ENCODE results near the gene FBXO34.
"Not testable (repeated sequence)": the region's sequence is repeated elsewhere in the genome, so short reads cannot be mapped to it uniquely, and the experiment has no call there.

The FBXO34 gene

GRCh38 chr14:55303691-55304145 is 32.5 kb downstream of the FBXO34 start:
- Histone ChIP-seq H3K36me3 (ENCODE audit: control insufficient read depth in 5 of 5, insufficient read depth in 5 of 5, low read length in 5 of 5) (peaks cover 0 to 4% (median 3%) of the 10 kb centered on the region in 5 donors), H3K9me3 (ENCODE audit: control insufficient read depth in 5 of 5, low read length in 5 of 5) (no peaks in the 10 kb centered on the region), H3K27ac (ENCODE audit: low read depth, low read length) (no peak overlapping the region), H3K27me3 (ENCODE audit: control insufficient read depth in 5 of 5, insufficient read depth in 4 of 5, low read length in 5 of 5) (no peaks in the 10 kb centered on the region), H3K4me1 (ENCODE audit: control insufficient read depth in 5 of 5, insufficient read depth in 5 of 5, low read length in 5 of 5) (peaks cover 0 to 9% (median 3%) of the 10 kb centered on the region in 5 donors), H3K9ac (ENCODE audit: low read length in 5 of 5) (no peak overlapping the region), H3K4me3 (ENCODE audit: low read depth in 1 of 5, low read length in 5 of 5) (no peak overlapping the region)

- no peak overlapping the region for H3K4me3 ChIP-seq (ENCODE audit: low read depth in 1 of 5, low read length in 5 of 5)
- H3K27ac ChIP-seq (ENCODE audit: low read depth, low read length), result no peak overlapping the region
- H3K9ac ChIP-seq (ENCODE audit: low read length in 5 of 5), result no peak overlapping the region
- H3K9me3 ChIP-seq (ENCODE audit: control insufficient read depth in 5 of 5, low read length in 5 of 5), result peaks cover 0 to under 1% (median 0%) of the 10 kb centered on the region in 5 donors
- no peaks in the 10 kb centered on the region for H3K36me3 ChIP-seq (ENCODE audit: control insufficient read depth in 5 of 5, insufficient read depth in 5 of 5, low read length in 5 of 5)
- H3K27me3 ChIP-seq (ENCODE audit: control insufficient read depth in 5 of 5, insufficient read depth in 4 of 5, low read length in 5 of 5), result no peaks in the 10 kb centered on the region
- H3K4me1 ChIP-seq (ENCODE audit: control insufficient read depth in 5 of 5, insufficient read depth in 5 of 5, low read length in 5 of 5), result peaks cover 0 to 18% (median 10%) of the 10 kb centered on the region in 5 donors
These were observed 35.8 kb downstream of the FBXO34 start for GRCh38 chr14:55306938-55307589.

GRCh38 chr14:55309154-55309553 is 37.9 kb downstream of the FBXO34 start:
- Histone ChIP-seq H3K4me1 (ENCODE audit: control insufficient read depth in 5 of 5, insufficient read depth in 5 of 5, low read length in 5 of 5) (peaks cover 0 to 12% (median 8%) of the 10 kb centered on the region in 5 donors), H3K27ac (ENCODE audit: low read depth, low read length) (no peak overlapping the region), H3K9me3 (ENCODE audit: control insufficient read depth in 5 of 5, low read length in 5 of 5) (peaks cover 0 to 16% (median 3%) of the 10 kb centered on the region in 5 donors), H3K4me3 (ENCODE audit: low read depth in 1 of 5, low read length in 5 of 5) (no peak overlapping the region), H3K27me3 (ENCODE audit: control insufficient read depth in 5 of 5, insufficient read depth in 4 of 5, low read length in 5 of 5) (no peaks in the 10 kb centered on the region), H3K36me3 (ENCODE audit: control insufficient read depth in 5 of 5, insufficient read depth in 5 of 5, low read length in 5 of 5) (peaks cover 0 to 3% (median 3%) of the 10 kb centered on the region in 5 donors), H3K9ac (ENCODE audit: low read length in 5 of 5) (no peak overlapping the region)

DNA sequence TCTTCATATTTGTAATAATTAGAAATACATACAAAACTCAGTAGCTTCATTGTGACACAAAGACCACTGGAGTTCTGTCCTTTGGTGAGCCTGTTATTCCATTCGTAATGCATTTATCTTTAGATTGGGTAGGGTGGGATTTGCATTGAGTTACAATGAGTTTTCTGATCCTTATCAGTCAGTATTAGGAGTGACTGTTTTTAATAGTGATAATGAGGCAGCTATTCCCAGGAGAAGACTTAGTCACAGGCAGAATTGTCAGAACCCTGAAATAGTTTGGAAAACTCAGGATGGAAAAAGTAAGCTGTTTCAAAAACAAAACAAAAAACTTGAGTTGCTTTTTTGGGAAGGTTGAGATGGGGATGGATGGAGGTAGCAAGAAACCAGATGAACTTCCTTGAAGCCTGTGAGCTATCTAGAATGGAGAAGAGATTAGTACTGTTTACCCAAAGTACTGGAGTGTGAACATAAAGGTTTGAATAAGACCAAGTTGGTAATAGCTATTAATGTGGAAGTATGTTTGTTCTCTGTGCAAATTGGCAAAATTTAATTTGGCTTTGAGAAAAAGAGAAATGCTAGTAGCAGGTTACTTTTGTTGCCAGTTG is 38.6 kb downstream of the FBXO34 start:
- no peak overlapping the region for H3K4me3 ChIP-seq (ENCODE audit: low read depth in 1 of 5, low read length in 5 of 5)
- peaks cover 0 to 10% (median 8%) of the 10 kb centered on the region in 5 donors for H3K4me1 ChIP-seq (ENCODE audit: control insufficient read depth in 5 of 5, insufficient read depth in 5 of 5, low read length in 5 of 5)
- no peaks in the 10 kb centered on the region for H3K27me3 ChIP-seq (ENCODE audit: control insufficient read depth in 5 of 5, insufficient read depth in 4 of 5, low read length in 5 of 5)
- H3K9me3 ChIP-seq (ENCODE audit: control insufficient read depth in 5 of 5, low read length in 5 of 5), result peaks cover 0 to 16% (median 3%) of the 10 kb centered on the region in 5 donors
- H3K36me3 ChIP-seq (ENCODE audit: control insufficient read depth in 5 of 5, insufficient read depth in 5 of 5, low read length in 5 of 5), result peaks cover 0 to 3% (median 3%) of the 10 kb centered on the region in 5 donors
- H3K9ac ChIP-seq (ENCODE audit: low read length in 5 of 5), result no peak overlapping the region
- H3K27ac ChIP-seq (ENCODE audit: low read depth, low read length), result no peak overlapping the region

GRCh38 chr14:55312379-55313030 is 41.3 kb downstream of the FBXO34 start:
- peaks cover 0 to 12% (median 5%) of the 10 kb centered on the region in 5 donors for H3K36me3 ChIP-seq (ENCODE audit: control insufficient read depth in 5 of 5, insufficient read depth in 5 of 5, low read length in 5 of 5)
- H3K27me3 ChIP-seq (ENCODE audit: control insufficient read depth in 5 of 5, insufficient read depth in 4 of 5, low read length in 5 of 5); H3K9ac ChIP-seq (ENCODE audit: low read length in 5 of 5); H3K27ac ChIP-seq (ENCODE audit: low read depth, low read length); H3K4me3 ChIP-seq (ENCODE audit: low read depth in 1 of 5, low read length in 5 of 5); H3K4me1 ChIP-seq (ENCODE audit: control insufficient read depth in 5 of 5, insufficient read depth in 5 of 5, low read length in 5 of 5): not testable (repeated sequence)
- peaks cover 0 to 16% (median 3%) of the 10 kb centered on the region in 5 donors for H3K9me3 ChIP-seq (ENCODE audit: control insufficient read depth in 5 of 5, low read length in 5 of 5)

DNA sequence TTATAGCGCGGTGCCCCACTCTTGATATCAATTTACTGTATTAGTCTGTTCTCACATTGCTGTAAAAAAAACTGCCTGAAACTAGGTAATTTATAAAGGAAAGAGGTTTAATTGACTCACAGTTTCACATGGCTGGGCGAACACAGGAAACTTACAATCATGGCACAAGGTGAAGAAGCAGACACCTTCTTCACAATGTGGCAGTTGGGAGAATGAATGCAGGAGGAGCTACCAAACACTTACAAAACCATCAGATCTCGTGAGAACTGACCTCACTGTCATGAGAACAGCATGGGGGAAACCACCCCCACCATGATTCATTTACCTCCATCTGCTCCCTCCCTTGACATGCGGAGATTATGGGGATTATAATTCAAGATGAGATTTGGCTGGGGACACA is 42.3 kb downstream of the FBXO34 start:
- Histone ChIP-seq H3K4me3 (ENCODE audit: low read depth in 1 of 5, low read length in 5 of 5) (no peak overlapping the region), H3K9ac (ENCODE audit: low read length in 5 of 5) (no peak overlapping the region), H3K36me3 (ENCODE audit: control insufficient read depth in 5 of 5, insufficient read depth in 5 of 5, low read length in 5 of 5) (peaks cover 0 to 12% (median 5%) of the 10 kb centered on the region in 5 donors), H3K27ac (ENCODE audit: low read depth, low read length) (no peak overlapping the region), H3K4me1 (ENCODE audit: control insufficient read depth in 5 of 5, insufficient read depth in 5 of 5, low read length in 5 of 5) (peaks cover 0 to 10% (median 8%) of the 10 kb centered on the region in 5 donors), H3K27me3 (ENCODE audit: control insufficient read depth in 5 of 5, insufficient read depth in 4 of 5, low read length in 5 of 5) (no peaks in the 10 kb centered on the region), H3K9me3 (ENCODE audit: control insufficient read depth in 5 of 5, low read length in 5 of 5) (peaks cover 0 to 16% (median 3%) of the 10 kb centered on the region in 5 donors)

GRCh38 chr14:55314449-55314848 is 43.2 kb downstream of the FBXO34 start:
- peaks cover 0 to 9% (median 8%) of the 10 kb centered on the region in 5 donors for H3K4me1 ChIP-seq (ENCODE audit: control insufficient read depth in 5 of 5, insufficient read depth in 5 of 5, low read length in 5 of 5)
- no peaks in the 10 kb centered on the region for H3K27me3 ChIP-seq (ENCODE audit: control insufficient read depth in 5 of 5, insufficient read depth in 4 of 5, low read length in 5 of 5)
- peaks cover 0 to 16% (median 3%) of the 10 kb centered on the region in 5 donors for H3K9me3 ChIP-seq (ENCODE audit: control insufficient read depth in 5 of 5, low read length in 5 of 5)
- peaks cover 0 to 12% (median 9%) of the 10 kb centered on the region in 5 donors for H3K36me3 ChIP-seq (ENCODE audit: control insufficient read depth in 5 of 5, insufficient read depth in 5 of 5, low read length in 5 of 5)
- no peak overlapping the region for H3K9ac ChIP-seq (ENCODE audit: low read length in 5 of 5)
- no peak overlapping the region for H3K27ac ChIP-seq (ENCODE audit: low read depth, low read length)
- no peak overlapping the region for H3K4me3 ChIP-seq (ENCODE audit: low read depth in 1 of 5, low read length in 5 of 5)

GRCh38 chr14:55316564-55316963 is 45.3 kb downstream of the FBXO34 start:
- H3K4me3 ChIP-seq (ENCODE audit: low read depth in 1 of 5, low read length in 5 of 5), result no peak overlapping the region
- peaks cover 0 to 12% (median 9%) of the 10 kb centered on the region in 5 donors for H3K36me3 ChIP-seq (ENCODE audit: control insufficient read depth in 5 of 5, insufficient read depth in 5 of 5, low read length in 5 of 5)
- H3K9ac ChIP-seq (ENCODE audit: low read length in 5 of 5), result no peak overlapping the region
- no peak overlapping the region for H3K27ac ChIP-seq (ENCODE audit: low read depth, low read length)
- peaks cover 0 to 16% (median 3%) of the 10 kb centered on the region in 5 donors for H3K9me3 ChIP-seq (ENCODE audit: control insufficient read depth in 5 of 5, low read length in 5 of 5)
- no peaks in the 10 kb centered on the region for H3K27me3 ChIP-seq (ENCODE audit: control insufficient read depth in 5 of 5, insufficient read depth in 4 of 5, low read length in 5 of 5)
- H3K4me1 ChIP-seq (ENCODE audit: control insufficient read depth in 5 of 5, insufficient read depth in 5 of 5, low read length in 5 of 5), result no peaks in the 10 kb centered on the region

GRCh38 chr14:55317542-55318306 is 46.5 kb downstream of the FBXO34 start:
- Histone ChIP-seq H3K36me3 (ENCODE audit: control insufficient read depth in 5 of 5, insufficient read depth in 5 of 5, low read length in 5 of 5) (peaks cover 0 to 12% (median 7%) of the 10 kb centered on the region in 5 donors), H3K9me3 (ENCODE audit: control insufficient read depth in 5 of 5, low read length in 5 of 5) (peaks cover 0 to 9% (median 3%) of the 10 kb centered on the region in 5 donors), H3K27me3 (ENCODE audit: control insufficient read depth in 5 of 5, insufficient read depth in 4 of 5, low read length in 5 of 5) (no peaks in the 10 kb centered on the region), H3K27ac (ENCODE audit: low read depth, low read length) (no peak overlapping the region), H3K4me1 (ENCODE audit: control insufficient read depth in 5 of 5, insufficient read depth in 5 of 5, low read length in 5 of 5) (no peaks in the 10 kb centered on the region), H3K9ac (ENCODE audit: low read length in 5 of 5) (no peak overlapping the region), H3K4me3 (ENCODE audit: low read depth in 1 of 5, low read length in 5 of 5) (no peak overlapping the region)

Data from subcutaneous abdominal adipose tissue (tissue), 5 donors.